GM12878 (cell line): ENCODE data around the gene CARM1. TPM values are rescaled to one million over a fixed set of nuclear protein-coding genes. Genes with fewer than 3 reads are reported as not detected.

Experiments
- ATAC-seq: fragments of 200-7000 bp; cut with Tn5 transposase; 3 replicates; pipeline ENCODE4 v1.9.1; 2020; ENCODE audit warnings: mild to moderate bottlenecking, moderate library complexity
- BruUV-seq: library from RNA; stranded (reverse); fragments of 400-500 nt; replicated peaks from 2 replicates; lab custom pipeline; 2021; lab: Mats Ljungman, UMichigan
- CTCF ChIA-PET: fragments of 300-600 bp; sonication (Branson Sonifier 250); formaldehyde crosslinking; extraction: SDS; loops from one replicate; lab custom pipeline; 2021; ENCODE audit warnings: inconsistent platforms; lab: Yijun Ruan, JAX
- POLR2A ChIA-PET: fragments of 350-600 bp; formaldehyde crosslinking; extraction: SDS; loops from one replicate; lab custom pipeline; 2021; ENCODE audit warnings: inconsistent platforms; lab: Charles Lee
- RAD21 ChIA-PET: fragments of 300-600 bp; sonication (Branson Sonifier 250); formaldehyde crosslinking; loops from one replicate; lab custom pipeline; 2023; ENCODE audit warnings: antibody characterized with exemption; ENCODE audit not compliant: unreplicated experiment; lab: Charles Lee
- SMC1A ChIA-PET: fragments of 300-600 bp; sonication (Branson Sonifier 250); formaldehyde crosslinking; loops from one replicate; lab custom pipeline; 2023; ENCODE audit not compliant: unreplicated experiment, uncharacterized antibody; lab: Charles Lee
- DNase-seq: peaks from one replicate; pipeline ENCODE4 v3.0.0-alpha.2; 2011; ENCODE audit warnings: low read depth, low spot score
- FAIRE-seq: peaks from 3 replicates; lab custom pipeline; 2011; peaks lifted over from hg19 to GRCh38; lab: Jason Lieb, UNC
- H2AFZ ChIP-seq: 2 replicates; pipeline ENCODE4 v1.6.0; 2011; ENCODE audit warnings: low read depth, low read length, control low read depth; ENCODE audit not compliant: control insufficient read depth
- H3K27ac ChIP-seq: 2 replicates; pipeline ENCODE4 v1.5.1; 2011; ENCODE audit warnings: control low read depth; ENCODE audit not compliant: control insufficient read depth, insufficient read depth
- H3K27me3 ChIP-seq, 2 experiments: replicated peaks in 1 of 2; 2 replicates each; pipeline versions ENCODE4 v1.6.0 to v1.6.1; 2011; ENCODE audit warnings: low read length in 1 of 2; ENCODE audit not compliant: control insufficient read depth in 2 of 2, insufficient read depth in 2 of 2
- H3K36me3 ChIP-seq, 2 experiments: 2 replicates each; pipeline ENCODE4 v1.5.1; 2011; ENCODE audit warnings: low read length in 1 of 2; ENCODE audit not compliant: control insufficient read depth in 2 of 2, insufficient read depth in 2 of 2
- H3K4me1 ChIP-seq: 2 replicates; pipeline ENCODE4 v1.6.1; 2011; ENCODE audit warnings: mild to moderate bottlenecking, low read length, moderate library complexity, mixed read lengths; ENCODE audit not compliant: control insufficient read depth, insufficient read depth
- H3K4me2 ChIP-seq: 2 replicates; pipeline ENCODE4 v1.6.0; 2011; ENCODE audit warnings: control low read depth; ENCODE audit not compliant: control insufficient read depth, insufficient read depth
- H3K4me3 ChIP-seq: fragments of 200-600 bp; sonication (generic); 2 replicates; pipeline ENCODE4 v1.5.1; 2016
- H3K79me2 ChIP-seq: 2 replicates; pipeline ENCODE4 v1.6.0; 2011; ENCODE audit warnings: low read length; ENCODE audit not compliant: control insufficient read depth, insufficient read depth
- H3K9ac ChIP-seq: 2 replicates; pipeline ENCODE4 v1.8.0; 2011; ENCODE audit warnings: low read length, control low read depth, mixed read lengths; ENCODE audit not compliant: control insufficient read depth, insufficient read depth
- H3K9me3 ChIP-seq: replicated peaks from 3 replicates; pipeline ENCODE4 v1.5.1; 2011; ENCODE audit warnings: mild to moderate bottlenecking, low read length; ENCODE audit not compliant: control insufficient read depth, insufficient read depth
- H4K20me1 ChIP-seq: 2 replicates; pipeline ENCODE4 v1.6.0; 2011; ENCODE audit not compliant: control insufficient read depth, insufficient read depth
- BACH1 ChIP-seq: fragments of 450-650 bp; IDR thresholded peaks from 2 replicates; pipeline ENCODE4 v1.6.1; 2017; ENCODE audit warnings: mild to moderate bottlenecking, borderline replicate concordance
- BCL11A ChIP-seq: IDR thresholded peaks from 2 replicates; pipeline ENCODE4 v1.6.1; 2011; ENCODE audit warnings: low read depth, low read length
- CBX5 ChIP-seq: sonication (generic); IDR thresholded peaks from 2 replicates; pipeline ENCODE4 v1.6.1; 2016; ENCODE audit warnings: low read depth, moderate library complexity, mild to moderate bottlenecking, inconsistent platforms
- EED ChIP-seq: sonication (generic); IDR thresholded peaks from 2 replicates; pipeline ENCODE4 v1.6.1; 2016; ENCODE audit warnings: antibody characterized with exemption, low read depth
- IKZF1 ChIP-seq: fragments of 450-650 bp; conservative IDR thresholded peaks from 2 replicates; pipeline ENCODE4 v1.6.1; 2017; ENCODE audit warnings: antibody characterized with exemption, mild to moderate bottlenecking
- MEF2B ChIP-seq: fragments of 450-650 bp; IDR thresholded peaks from 2 replicates; pipeline ENCODE4 v1.6.1; 2018; ENCODE audit warnings: mild to moderate bottlenecking, moderate library complexity; ENCODE audit not compliant: partially characterized antibody, poor library complexity, severe bottlenecking
- MYB ChIP-seq: fragments of 150-350 bp; IDR thresholded peaks from 2 replicates; pipeline ENCODE4 v1.6.1; 2014; ENCODE audit warnings: mild to moderate bottlenecking, low read depth, low read length, borderline replicate concordance
- NR2F1 ChIP-seq: fragments of 450-650 bp; conservative IDR thresholded peaks from 2 replicates; pipeline ENCODE4 v1.6.1; 2017; ENCODE audit warnings: mild to moderate bottlenecking
- PAX8 ChIP-seq: fragments of 450-650 bp; IDR thresholded peaks from 2 replicates; pipeline ENCODE4 v1.6.1; 2017; ENCODE audit warnings: mild to moderate bottlenecking, moderate library complexity
- POLR2AphosphoS5 ChIP-seq: IDR thresholded peaks from 2 replicates; pipeline ENCODE4 v1.6.1; 2011; ENCODE audit warnings: mild to moderate bottlenecking, low read length, inconsistent platforms
- RELB ChIP-seq: fragments of 450-650 bp; IDR thresholded peaks from 2 replicates; pipeline ENCODE4 v1.6.1; 2017; ENCODE audit warnings: low read depth, mild to moderate bottlenecking, moderate library complexity
- SMARCA5 ChIP-seq: fragments of 450-650 bp; IDR thresholded peaks from 2 replicates; pipeline ENCODE4 v1.6.1; 2017; ENCODE audit warnings: mild to moderate bottlenecking
- TBL1XR1 ChIP-seq: IDR thresholded peaks from 2 replicates; pipeline ENCODE4 v1.6.1; 2012; ENCODE audit warnings: low read depth, low read length, improper control_type of control experiment
- TCF12 ChIP-seq: IDR thresholded peaks from 2 replicates; pipeline ENCODE4 v1.6.1; 2011; ENCODE audit warnings: low read depth, mild to moderate bottlenecking, low read length
- ZNF274 ChIP-seq: IDR thresholded peaks from one replicate; pipeline ENCODE4 v1.8.0; 2011; ENCODE audit not compliant: insufficient read length, insufficient read depth
- WGBS: methylation state at CpG from one replicate; pipeline ENCODE4 v1.1.6; 2016; ENCODE audit warnings: low lambda C conversion rate; ENCODE audit not compliant: insufficient replicate concordance, insufficient coverage; ENCODE audit errors: missing lambda C conversion rate; 5-methylcytosine and 5-hydroxymethylcytosine counted together
- in situ Hi-C: fragments of 300-500 bp; cut with MboI; formaldehyde crosslinking; loops from 9 replicates; pipeline ENCODE4 v1.14.3; 2018; ENCODE audit warnings: mixed read lengths
- intact Hi-C: fragments of 100-400 bp; cut with micrococcal nuclease; formaldehyde crosslinking; loops from one replicate; pipeline ENCODE4 v1.14.2; 2022; ENCODE audit not compliant: unreplicated experiment
- polyA plus RNA-seq, 11 experiments: library from polyadenylated mRNA; depleted of rRNA in 4 of 11; unstranded in 6 of 11; stranded (reverse) in 5 of 11; fragments of >200 nt; fragmentation: Nextera tagmentation in 4 of 11; fragmentation: Illumina TruSeq in 1 of 11; extraction: Ambion mirVana in 4 of 11; extraction: Trizol in 1 of 11; gene quantifications; 1 replicate in 1 of 11; 2 replicates in 10 of 11; pipeline versions ENCODE4 v1.2.1 to v1.2.3, GENCODE V29; 2011 to 2016; ENCODE audit warnings: inconsistent platforms in 2 of 11, missing spikeins in 2 of 11, low read depth in 1 of 11
- total RNA-seq, 4 experiments: library from RNA; depleted of rRNA in 3 of 4; stranded (reverse); fragments of >200 nt in 3 of 4; fragmentation: Illumina TruSeq in 1 of 4; extraction: Trizol in 1 of 4; gene quantifications; 2 replicates each; pipeline versions ENCODE4 v1.2.1 to v1.2.3, GENCODE V29; 2013 to 2021

CARM1 gene
- total and polyA plus RNA-seq, 10 of the 15 experiments (the other 5 are each of a cell fraction or from before 2014, with no cell fraction given): 0.45 to 116 (median 39.7) TPM

GRCh38 chr19:10968527-10969135, 97.3 kb downstream of the CARM1 start (continued):
- TF ChIP-seq TCF12 (peak; percentile 88), BACH1 (peak; percentile 29; the same call in 1 of the 2 replicates), MEF2B (no peak), EED (peak; percentile 75), NR2F1 (peak; percentile 15; the same call in 1 of the 2 replicates), MYB (peak; percentile 71; the same call in 1 of the 2 replicates), RELB (peak; percentile 58; the same call in 1 of the 2 replicates), BCL11A (no peak)

GRCh38 chr19:10971107-10971726, 99.9 kb downstream of the CARM1 start:
- WGBS: 84% methylated on average over 6 of the region's 8 CpGs
- no peak overlapping the region for H3K27ac ChIP-seq
- no peak overlapping the region for H3K4me3 ChIP-seq
- no peak for ATAC-seq
- in situ Hi-C loops: no loop called here
- H4K20me1 ChIP-seq: peaks cover 4% of the 10 kb centered on the region
- no peak for DNase-seq
- no peak for FAIRE-seq
- ChIA-PET RAD21 (interaction anchor here (0.6 to 2.2 kb wide), 2 partner anchors 24 to 29 kb away, joined by 4 to 11 read pairs; no protein-coding TSS in a partner anchor), POLR2A (interaction anchor here (0.6 kb wide), 1 partner anchor 10 kb away, joined by 3 read pairs; no protein-coding TSS in a partner anchor), SMC1A (interaction anchor here (1.7 kb wide), 1 partner anchor 29 kb away, joined by 7 read pairs; no protein-coding TSS in a partner anchor), CTCF (interaction anchor here (1.1 to 2.0 kb wide), 4 partner anchors 12 to 64 kb away, joined by 3 to 12 read pairs (median 4); no protein-coding TSS in a partner anchor)
- intact Hi-C loops: no loop called here
- no peak overlapping the region for H2AFZ ChIP-seq
- H3K79me2 ChIP-seq: peaks cover 86% of the 10 kb centered on the region
- H3K36me3 ChIP-seq: peaks cover 0 to 4% of the 10 kb centered on the region in 2 experiments; a peak in 2 of 4 replicates
- H3K9ac ChIP-seq: no peak overlapping the region
- no peak overlapping the region for H3K4me2 ChIP-seq
- peaks cover 28% of the 10 kb centered on the region for H3K4me1 ChIP-seq
- BruUV-seq: no TSS peak
- no peaks in the 10 kb centered on the region for H3K27me3 ChIP-seq
- TF ChIP-seq POLR2AphosphoS5: no peak
- no peak for TF ChIP-seq CBX5
- TF ChIP-seq TBL1XR1: no peak
- no peak for TF ChIP-seq SMARCA5
- no peak for TF ChIP-seq ZNF274
- TF ChIP-seq PAX8: no peak
- TF ChIP-seq IKZF1: no peak
- H3K9me3 ChIP-seq: peaks cover 1% of the 10 kb centered on the region; the same call in 1 of the 3 replicates
